Left ventricle myocardium superior (tissue), 1 donor: Measurements from ENCODE around the gene METTL6. TPM values are rescaled to one million over a fixed set of nuclear protein-coding genes. Genes with fewer than 3 reads are reported as not detected.

Source experiments
- ATAC-seq: fragments of 200-7000 bp; cut with Tn5 transposase; one replicate; pipeline ENCODE4 v1.9.1; 2020; ENCODE audit warnings: mild to moderate bottlenecking, moderate library complexity
- DNase-seq: peaks from one replicate; pipeline ENCODE4 v3.0.0-alpha.2; 2020
- intact Hi-C: fragments of 100-400 bp; cut with micrococcal nuclease; formaldehyde crosslinking; loops from one replicate; pipeline ENCODE4 v1.11.0; 2022
- total RNA-seq: library from RNA; stranded (reverse); fragmentation: NEBNext Ultra II Directional; extraction: Animal tissue kit (Norgen Biotek cat#: 25700); gene quantifications from one replicate; pipeline ENCODE4 v1.2.1, GENCODE V29; 2021
- donor health status: DM: no; HTN: yes; CAD: no; lungs with severe emphysema.

Gene METTL6
- total RNA-seq, 1 donor from 2014 or later = 6.4 TPM

DNA sequence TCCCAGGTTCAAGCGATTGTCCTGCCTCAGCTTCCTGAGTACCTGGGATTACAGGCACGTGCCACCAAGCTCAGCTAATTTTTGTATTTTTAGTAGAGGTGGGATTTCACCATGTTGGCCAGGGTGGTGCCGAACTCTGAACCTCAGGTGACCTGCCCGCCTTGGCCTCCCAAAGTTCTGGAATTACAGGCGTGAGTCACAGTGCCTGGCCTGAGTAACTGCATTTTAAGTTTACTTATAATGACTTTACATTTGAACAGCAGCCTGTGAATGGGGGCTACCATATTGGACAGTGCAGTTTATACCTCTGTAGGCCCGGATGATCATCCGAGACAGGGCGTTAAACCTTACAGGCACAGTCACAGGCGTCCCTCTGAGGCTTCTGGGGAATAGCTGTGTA is 24.8 kb upstream of the METTL6 start:
- ATAC-seq = no peak
- DNase-seq = no peak
- intact Hi-C loops = no loop called here

DNA sequence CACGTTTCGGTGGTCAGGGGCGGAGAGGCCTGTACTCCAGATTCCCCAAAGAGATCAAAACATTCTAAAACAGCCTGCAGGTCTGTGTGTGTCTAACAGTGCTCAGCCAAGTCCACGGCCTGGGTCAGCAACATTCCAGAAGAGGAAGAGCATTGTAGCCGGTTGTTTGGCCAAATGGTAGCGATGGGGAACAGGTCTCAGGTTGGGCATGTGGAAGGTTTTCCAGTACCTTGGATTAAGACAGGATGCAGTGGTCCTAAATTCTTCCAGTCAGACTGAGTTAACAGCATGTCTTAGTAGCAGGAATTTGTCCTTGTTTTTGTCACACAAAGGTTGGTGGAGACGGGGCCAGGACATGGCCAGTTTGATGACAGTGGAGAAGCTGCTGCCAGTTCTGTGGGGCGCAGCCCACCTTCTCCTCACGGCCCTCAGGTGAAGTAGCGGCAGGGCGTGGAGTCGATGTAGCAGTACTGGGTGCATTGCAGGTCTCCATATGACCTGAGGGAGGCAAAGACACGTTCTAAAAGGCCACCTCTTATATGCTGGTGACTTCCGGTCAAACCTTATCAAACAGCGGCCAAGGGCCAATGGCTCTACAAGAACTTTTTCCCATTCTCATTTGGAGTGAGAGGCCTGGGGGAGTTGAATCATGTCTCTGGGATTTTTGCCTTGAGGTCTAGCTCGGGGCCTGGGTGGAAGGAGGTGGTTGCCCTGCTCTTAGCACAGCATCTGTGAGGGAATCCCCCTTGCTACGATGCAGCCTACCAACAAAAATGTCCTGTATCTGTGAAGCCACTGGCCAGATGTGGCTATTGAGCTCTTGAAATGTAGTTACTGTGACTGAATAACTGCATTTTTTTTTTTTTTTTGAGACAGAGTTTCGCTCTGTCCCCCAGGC is 24.1 kb upstream of the METTL6 start:
- ATAC-seq (no peak), DNase-seq (no peak)
- intact Hi-C loops = no loop called here

DNA sequence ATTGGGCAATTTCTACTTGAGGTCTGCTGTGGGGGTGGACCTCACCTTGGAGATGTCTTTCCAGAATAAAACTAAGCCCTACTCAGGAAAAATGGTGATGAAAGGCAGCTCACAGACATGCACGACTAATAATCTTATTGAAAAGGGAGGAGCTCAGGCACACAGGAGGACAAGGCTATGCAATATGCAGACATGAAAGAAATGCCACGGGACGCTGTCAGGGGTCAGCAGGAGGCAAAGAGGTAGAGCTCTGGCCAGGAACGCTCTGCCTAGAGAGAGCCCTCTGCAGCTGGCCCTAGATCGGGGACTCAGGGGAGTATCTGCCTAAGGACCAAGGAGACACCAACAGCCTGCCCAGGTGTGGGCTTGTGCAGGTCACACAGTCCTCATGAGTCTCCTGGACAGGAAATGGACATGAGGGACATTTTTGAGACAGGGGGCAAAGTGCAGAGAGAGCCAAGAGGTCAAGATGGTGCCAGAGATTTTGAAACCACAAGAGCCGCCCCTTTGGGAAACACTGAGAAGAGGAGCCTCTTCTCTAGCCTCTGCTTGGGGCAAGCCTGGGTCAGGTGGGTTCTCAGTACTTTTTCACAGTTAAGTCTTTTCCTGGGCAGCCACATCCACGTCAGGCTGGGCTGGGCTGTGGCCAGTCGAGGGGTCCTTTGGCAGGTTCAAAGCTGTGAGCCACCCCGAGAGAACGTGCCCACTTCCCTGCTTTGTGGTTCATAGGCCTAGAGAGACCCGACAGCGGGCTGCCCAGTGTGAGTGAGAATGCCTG is 23.3 kb upstream of the METTL6 start:
- DNase-seq = no peak
- ATAC-seq = no peak
- intact Hi-C loops = no loop called here

- no peak for DNase-seq
- intact Hi-C loops = no loop called here
- ATAC-seq = no peak
These were observed 22.3 kb upstream of the METTL6 start for GRCh38 chr3:15449489-15450224.

GRCh38 chr3:15443826-15444524 is 16.6 kb upstream of the METTL6 start:
- intact Hi-C loops = no loop called here
- DNase-seq = no peak
- no peak for ATAC-seq

- no peak for ATAC-seq
- DNase-seq = no peak
- intact Hi-C loops = no loop called here
These were observed 13.5 kb upstream of the METTL6 start for GRCh38 chr3:15440891-15441290.

GRCh38 chr3:15439476-15439875 is 12.1 kb upstream of the METTL6 start:
- DNase-seq = no peak
- ATAC-seq = no peak
- intact Hi-C loops = loop anchor here (10.0 kb wide), 1 partner anchor 115 kb away; no protein-coding TSS in a partner anchor

DNA sequence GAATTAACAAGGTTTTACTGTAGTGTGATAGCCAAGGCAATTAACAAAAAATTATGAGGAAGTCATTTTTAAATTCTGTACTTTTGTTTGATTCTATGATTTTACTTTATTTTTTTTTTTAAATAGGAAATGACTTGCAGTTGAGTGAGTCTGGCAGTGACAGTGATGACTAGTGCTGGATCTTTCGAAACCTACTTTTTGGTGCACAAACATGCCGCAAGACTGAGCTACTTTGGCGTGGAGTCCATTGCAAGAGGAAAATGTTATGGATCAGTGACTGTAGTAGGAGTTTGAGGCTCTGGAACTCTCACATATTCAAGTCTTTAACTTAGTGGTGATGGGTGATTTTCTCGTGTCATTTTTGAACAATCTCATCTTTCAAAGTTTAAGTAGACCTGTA is 11.6 kb upstream of the METTL6 start:
- ATAC-seq (no peak), DNase-seq (no peak)
- intact Hi-C loops = loop anchor here (10.0 kb wide), 1 partner anchor 116 kb away; no protein-coding TSS in a partner anchor

- DNase-seq = no peak
- intact Hi-C loops = loop anchor here (10.0 kb wide), 1 partner anchor 119 kb away; no protein-coding TSS in a partner anchor
These were observed 8.9 kb upstream of the METTL6 start for GRCh38 chr3:15436246-15436645.

DNA sequence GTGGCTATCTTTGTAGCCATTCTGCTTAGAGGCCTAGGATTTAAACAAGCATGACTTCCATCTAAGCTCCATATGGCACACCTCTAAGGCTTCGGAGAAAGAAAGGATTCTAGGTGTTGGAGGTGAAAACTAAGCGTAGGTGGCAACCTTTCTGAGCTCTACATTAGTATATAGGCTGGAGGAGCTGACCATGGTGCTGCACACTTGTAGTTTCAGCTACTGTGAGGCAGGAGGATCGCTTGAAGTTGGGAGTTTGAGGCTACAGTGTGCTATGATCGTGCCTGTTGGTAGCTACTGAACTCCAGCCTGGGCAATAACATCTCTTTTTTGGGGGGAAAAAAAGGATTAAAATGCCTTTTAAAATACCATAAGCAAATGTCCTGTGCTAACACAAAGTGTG is 7.4 kb upstream of the METTL6 start:
- DNase-seq (no peak), ATAC-seq (no peak)
- intact Hi-C loops = loop anchor here (10.0 kb wide), 1 partner anchor 120 kb away; no protein-coding TSS in a partner anchor

More at GRCh38 chr3:15436246-15436645, 8.9 kb upstream of the METTL6 start:
- no peak for ATAC-seq

DNA sequence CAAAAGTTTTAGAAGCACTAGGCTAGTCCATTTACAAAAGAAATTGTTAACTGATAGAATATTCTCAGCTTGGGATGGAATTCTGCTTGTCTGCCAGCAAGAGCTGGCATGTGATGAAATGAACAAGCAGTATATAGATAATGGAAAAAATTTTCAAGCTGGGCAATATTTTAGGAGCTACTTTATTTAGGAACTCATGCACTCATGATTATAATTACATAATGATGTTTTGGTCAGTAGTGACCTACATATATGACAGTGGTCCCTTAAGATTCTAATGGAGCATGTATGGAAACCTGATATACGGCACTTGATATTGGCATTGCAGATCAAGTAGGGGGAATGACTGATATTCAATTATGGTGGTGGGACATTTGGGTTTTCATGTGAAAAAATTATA is 6.2 kb upstream of the METTL6 start:
- intact Hi-C loops = loop anchor here (10.0 kb wide), 1 partner anchor 121 kb away; no protein-coding TSS in a partner anchor
- no peak for DNase-seq
- ATAC-seq = peak; percentile 61

- intact Hi-C loops = loop anchor here (10.0 kb wide), 1 partner anchor 123 kb away; no protein-coding TSS in a partner anchor
- peak; percentile 30 for ATAC-seq
- DNase-seq = no peak
These were observed 4.0 kb upstream of the METTL6 start for GRCh38 chr3:15431256-15431837.

GRCh38 chr3:15430624-15431023 is 3.3 kb upstream of the METTL6 start:
- intact Hi-C loops = loop anchor here (10.0 kb wide), 1 partner anchor 124 kb away; no protein-coding TSS in a partner anchor
- no peak for DNase-seq

DNA sequence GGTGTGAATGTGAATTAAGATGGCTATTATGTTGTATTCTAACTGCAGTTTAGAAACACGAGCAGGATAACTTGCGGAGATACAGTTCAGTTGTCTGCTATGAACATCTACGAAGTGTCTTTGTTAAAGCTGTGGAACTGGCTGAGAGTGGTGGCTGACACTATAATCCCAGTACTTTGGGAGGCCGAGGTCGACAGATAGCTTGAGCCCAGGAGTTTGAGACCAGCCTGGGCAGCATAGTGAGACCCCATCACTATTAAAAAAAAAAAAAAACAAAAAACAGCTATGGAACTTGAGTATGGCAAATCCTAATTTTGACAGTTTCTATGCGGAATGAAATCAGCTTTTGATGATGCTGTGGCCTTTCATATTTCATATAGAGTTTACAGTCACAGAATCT is 1.7 kb upstream of the METTL6 start:
- intact Hi-C loops = no loop called here
- DNase-seq (no peak), ATAC-seq (no peak)

More at GRCh38 chr3:15430624-15431023, 3.3 kb upstream of the METTL6 start:
- ATAC-seq = no peak

DNA sequence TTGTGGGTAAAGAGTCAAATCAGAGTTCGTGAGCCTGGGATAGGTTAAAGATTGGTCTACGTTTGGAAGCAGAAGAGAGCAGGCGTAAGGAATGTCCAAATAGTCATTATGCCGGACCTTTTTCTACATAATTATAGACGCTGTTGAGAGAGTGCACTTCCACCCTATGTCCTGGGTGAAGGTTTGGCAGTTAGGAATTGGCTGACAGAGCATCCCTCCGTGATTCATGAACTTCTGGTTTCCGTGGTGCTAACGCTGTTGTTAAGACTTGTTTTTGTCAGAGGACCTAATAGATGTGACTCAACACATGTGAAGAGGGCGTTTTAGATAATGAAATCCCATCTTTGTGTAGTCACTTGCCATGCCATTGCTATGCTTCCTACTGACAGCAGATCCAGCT is 1.2 kb upstream of the METTL6 start:
- intact Hi-C loops = no loop called here
- DNase-seq (no peak), ATAC-seq (no peak)

- DNase-seq (no peak), ATAC-seq (peak; percentile 27)
- intact Hi-C loops = no loop called here
These were observed 637 bp upstream of the METTL6 start for GRCh38 chr3:15427981-15428380.

GRCh38 chr3:15426579-15427118 is 695 bp downstream of the METTL6 start:
- ATAC-seq = no peak
- intact Hi-C loops = no loop called here
- no peak for DNase-seq

- ATAC-seq = no peak
- intact Hi-C loops = no loop called here
- no peak for DNase-seq
These were observed 6.5 kb downstream of the METTL6 start for GRCh38 chr3:15420871-15421270.
